CD4-positive, alpha-beta T cell treated with Interleukin-1 beta for 1 hour (primary cell): ENCODE data around the gene FEM1B.

Experiments used
- DNase-seq, 2 donors: peaks; one replicate each; pipeline ENCODE4 v3.0.0-alpha.2; 2020 to 2022

FEM1B gene

DNA sequence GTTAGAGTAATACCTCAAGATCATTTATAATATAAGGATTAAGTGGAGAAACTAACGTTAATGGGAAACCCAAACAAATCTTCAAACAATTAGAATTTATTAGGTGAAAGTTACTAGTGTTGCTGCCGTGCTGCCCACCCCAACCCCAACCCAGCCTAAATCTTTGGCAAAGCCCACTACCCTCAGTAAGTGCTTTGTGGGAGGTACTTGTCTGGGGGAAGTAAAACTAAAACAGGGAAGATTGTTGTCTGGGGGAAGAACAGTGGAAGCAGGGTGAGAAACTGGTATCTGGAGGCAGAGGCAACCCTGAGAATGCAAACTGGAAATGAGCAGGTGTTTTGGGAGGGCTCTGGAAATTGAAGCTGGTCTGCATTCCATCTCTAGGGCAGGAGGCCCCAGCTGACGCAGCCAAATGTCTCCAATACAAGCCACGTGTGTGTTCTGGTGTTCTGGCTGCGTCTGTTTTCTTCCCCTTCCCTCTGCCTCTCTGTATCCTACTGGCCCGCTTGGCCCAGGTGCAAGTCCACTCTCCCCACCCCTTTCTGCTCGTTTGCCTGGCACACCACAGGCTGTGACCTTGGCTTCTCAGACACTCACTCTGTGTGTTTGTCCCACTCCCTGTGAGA, 32.7 kb downstream of the FEM1B start:
- no peak for DNase-seq

DNA sequence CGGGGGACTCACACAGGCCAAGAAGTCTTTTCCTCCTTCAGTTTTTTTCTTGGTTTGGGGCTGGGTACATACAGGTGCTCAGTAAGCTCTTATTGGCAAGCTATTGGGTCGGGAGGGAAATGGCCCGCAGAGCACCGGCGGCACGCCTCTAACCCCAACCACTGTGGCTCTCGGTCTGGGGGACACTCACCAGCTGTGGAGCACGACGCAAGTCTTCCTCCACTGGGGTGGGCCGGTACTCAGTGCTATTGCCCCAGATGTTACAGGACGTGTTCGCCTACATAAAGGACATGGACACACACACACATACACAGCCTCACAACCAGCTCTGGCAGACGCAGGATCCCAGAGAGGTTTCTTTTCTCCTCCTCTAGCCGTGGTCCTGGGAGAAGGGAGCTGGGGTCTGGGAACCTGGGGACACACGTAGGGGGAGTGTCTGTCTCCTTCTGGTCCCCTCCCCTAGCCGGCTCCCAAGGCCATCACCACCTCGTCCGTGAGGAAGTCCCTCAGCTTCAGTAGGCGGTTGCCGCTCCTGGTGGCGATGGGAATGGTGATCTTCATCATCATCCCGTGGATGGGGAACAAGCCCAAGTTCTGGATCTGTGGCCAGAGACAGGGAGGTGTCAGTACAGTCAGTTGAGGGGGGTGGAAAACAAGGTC, 33.4 kb downstream of the FEM1B start:
- no peak for DNase-seq

DNA sequence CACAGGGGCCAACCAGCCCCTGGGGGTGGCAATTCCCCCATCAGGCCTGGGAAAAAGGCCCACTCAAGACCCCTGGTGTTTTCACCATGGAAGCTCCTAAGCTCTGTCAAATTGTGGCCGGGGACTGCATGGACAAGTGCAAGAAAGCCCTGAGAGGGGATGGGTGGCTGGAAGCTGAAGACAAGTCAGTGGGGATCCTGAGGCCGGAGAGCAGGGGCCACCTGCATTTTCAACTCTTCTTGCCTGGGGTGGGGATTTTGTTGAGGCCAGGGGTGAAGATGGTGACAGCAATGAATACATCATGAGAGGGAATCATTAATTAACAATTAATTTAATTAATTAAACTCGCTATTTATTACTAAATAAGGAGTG, 33.9 kb downstream of the FEM1B start:
- no peak for DNase-seq

DNA sequence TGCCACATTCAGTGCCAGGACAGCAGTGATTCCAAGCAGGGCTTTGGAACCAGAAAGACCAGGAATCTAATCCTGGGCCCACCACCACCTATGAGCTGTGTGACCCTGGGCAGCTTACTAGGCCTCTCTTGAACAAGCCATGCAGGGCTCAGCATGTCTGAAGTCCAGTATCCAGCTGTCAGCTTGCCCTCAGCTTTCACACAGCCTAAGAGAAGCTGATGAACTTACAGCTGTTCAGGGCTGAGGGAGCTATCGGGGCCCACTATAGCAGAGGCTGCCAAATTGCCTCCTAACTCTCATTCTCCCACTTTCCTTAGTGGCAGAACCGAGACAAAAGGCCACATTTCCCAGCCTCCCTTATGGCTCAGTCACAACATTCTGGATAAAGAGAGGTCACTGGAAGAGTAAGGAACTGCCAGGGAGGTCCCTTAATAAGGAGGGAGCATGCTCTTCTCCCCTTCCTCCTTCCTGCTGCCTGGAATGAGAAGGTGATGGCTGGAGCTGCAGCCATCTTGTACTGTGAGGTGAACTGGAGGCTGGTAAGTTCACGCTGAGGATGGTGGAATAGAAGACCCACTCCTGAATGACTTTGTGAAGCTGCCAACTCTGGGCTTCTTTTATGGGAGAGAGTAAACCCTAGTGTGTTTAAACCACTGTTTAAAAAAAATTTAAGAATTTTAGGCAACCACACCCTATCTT, 34.5 kb downstream of the FEM1B start:
- DNase-seq, result no peak

DNA sequence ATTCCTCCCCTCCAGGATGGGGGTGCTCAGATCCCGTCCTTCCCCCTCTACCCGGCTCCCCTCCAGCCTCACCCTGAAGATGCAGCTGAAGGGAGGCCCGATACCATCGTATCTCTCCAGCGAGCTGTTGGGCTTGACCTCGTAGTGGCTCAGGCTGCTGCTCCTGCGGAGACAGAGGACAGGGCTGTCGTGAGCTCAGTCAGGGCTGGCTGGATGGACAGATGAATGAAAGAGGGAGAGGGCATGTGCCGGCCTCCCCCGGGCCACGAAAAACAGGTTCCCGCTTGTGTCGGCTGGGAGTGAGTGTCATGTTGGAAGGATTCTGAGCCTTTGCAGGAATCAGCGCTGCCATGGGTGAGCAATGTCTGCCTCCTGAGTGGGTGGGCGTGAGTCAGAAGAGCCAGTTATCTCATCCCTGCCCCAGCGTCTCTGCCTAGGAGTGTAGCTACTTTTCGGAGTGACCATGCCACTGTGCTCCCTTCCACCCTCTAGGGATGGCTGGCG, 35.2 kb downstream of the FEM1B start:
- DNase-seq, result no peak

DNA sequence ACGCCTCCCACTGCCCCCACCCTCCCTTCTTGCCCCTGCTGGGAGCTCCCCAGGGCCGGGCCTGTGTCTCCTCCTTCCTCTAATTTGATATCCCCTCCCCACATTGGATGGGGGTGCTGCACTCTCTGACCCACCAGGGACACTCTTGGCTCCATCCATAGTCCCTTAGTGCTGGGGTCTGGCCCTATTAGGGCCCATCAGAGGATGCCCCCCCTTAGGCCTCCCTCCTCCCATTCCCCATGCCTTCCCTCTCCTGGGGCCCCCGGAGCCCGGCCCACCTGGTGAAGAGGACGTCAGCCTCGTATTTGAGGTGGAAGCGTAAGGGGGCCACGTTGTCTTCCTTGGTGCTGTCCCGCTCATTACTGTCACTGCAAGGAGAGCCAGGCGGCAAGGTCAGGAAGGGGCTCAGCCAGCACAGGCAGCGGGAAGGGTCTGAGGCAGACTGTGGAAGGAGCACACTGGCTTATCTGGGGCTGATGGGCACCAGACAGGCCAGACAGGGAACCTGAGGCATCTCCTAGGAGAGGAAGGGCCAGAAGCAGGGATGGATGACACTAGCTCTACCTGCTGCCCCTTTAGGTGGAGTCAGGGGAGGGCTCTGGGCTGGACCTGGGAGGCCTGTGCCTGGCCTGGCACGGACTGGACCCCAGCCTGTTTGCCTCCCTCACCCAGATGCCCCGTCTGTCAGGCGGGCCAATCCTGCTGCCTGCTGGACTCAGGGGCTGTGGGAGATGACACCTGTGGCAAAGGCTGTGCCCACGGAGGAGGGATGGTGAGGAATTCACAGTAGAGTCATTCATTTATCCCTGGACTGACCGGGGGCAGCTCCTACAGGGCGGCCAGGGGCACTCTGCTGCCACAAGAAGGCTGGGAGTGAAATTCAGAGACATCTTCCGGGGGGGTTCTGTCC, 36.2 kb downstream of the FEM1B start:
- DNase-seq, result no peak

DNA sequence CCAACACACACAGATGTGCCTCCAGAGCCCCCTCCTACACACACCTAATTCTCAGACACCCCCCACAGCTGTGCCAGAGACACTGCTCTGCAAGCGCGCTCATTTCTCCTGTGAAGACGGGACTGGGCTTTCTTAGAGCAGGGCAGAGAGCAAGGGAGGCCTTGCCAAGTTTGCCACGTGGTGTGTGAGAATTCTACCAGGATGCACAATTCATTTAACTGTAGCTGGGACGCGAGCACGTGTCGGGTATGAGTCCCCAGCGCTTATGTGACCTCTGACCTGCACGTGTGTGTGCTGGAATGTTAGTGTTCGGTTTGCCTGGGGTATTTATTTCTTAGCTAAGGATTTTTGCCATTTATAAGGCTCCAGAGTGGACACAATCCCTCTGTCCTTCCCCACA, 37.0 kb downstream of the FEM1B start:
- DNase-seq, result no peak

DNA sequence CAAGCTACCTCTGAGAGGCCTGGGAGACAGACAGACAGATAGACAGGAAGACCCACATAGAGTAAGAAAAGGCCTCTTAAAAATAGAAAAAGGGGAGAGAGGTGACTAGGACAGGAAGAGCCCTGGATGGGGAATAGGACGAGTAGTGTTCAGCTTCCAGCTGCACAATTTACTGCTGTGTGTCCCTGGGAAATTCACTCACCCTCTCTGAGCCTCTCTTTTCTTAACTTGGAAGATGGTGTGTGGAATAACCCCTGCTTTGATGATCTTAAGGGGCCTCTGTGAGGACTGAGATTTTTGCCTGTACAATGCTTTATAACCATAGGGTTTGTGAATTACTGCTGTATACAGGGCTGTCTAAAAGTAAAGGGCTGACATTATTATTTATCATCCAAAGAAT, 37.5 kb downstream of the FEM1B start:
- no peak for DNase-seq

DNA sequence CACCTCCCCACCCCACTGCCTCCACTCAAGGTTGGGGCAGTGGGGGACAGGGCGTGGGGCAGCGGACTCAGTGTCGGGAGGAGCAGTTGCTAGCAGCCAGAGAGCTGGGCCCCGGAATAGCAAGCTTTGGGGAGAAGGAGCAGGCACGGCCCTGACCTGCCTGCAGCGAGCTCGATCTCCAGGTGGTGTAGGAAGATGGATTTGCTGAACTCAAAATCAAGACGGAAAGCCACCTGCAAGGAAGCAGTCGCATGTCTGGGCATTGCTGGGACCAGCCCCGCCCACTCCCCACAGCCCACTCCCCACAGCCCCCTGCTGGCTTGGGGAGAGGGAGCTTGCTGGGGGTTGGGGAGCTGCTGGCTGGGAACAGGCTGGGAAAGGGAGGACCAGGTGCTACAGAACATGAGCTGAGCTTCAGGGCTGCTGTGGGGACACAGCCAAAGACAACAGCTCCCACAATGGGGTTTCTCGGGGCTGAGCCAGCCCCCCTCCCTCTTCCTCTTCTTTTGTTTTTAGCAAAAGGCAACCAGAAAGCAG, 38.0 kb downstream of the FEM1B start:
- no peak for DNase-seq

DNA sequence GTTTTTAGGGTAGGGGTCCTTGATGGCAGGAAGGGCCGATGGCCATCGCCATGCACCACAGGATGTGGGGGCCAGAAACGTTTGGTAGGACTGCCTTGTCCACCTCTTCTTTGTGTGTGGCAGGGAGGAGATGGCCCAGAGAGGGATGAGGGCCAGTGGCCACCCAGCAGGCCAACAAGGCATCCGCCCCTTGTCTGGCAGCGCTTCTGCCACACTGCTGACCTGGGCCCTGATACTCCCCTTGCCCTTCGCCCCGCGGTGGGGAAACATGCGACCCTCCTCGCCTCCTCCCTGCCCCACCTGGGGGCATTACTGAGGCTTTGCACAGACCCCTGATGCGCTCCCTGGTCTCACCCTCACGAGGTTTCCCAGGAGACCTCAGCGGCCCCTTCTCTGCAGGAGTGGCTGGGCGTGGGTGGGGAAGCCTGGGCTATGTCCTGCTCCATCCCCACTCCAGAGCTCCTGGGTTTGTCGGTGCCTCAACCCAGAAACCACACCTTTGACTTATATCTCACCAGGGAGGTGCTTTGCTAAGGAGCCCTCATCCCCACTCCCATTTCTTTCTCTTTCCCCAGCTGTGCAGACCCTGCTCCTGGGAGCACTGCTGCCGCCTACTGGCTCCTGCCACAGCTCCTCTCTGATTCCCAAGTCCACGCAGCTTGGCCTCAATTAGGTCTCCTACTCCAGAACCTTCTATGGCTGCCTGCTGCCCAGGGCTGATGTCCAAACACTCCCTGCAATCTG, 38.7 kb downstream of the FEM1B start:
- no peak for DNase-seq

DNA sequence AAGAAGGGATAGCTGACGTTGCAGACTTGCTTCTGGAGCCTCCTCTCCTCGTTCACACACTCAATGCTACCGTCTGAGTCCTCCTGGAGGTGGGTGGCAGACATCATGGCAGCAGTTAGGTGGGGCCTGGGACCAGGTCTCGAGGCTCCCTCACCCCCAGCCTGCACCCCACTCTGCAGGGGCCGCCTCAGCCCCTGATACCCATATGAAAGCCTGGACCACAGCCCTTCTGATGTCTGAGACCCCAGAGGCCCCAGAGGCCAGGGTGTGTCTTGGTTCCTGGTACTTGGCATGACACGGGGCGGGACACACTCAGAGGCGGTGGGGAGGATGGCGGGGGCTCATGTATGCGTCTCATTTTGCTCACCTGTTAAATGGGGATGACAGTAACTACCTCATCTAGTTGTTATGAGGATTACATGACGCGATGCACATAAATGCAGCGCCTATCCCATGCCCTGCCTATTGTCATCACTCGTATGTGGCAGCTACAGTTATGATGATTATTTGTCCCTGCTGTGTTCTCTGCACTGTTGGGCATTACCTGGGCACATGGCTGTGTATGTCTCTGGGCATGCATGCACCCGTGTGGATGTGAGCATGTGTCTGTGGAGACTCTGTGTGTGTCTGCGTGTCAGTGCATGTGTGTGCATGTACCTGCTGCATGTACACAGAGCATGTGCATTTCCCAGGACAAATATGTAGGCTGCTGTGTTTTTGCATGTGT, 39.9 kb downstream of the FEM1B start:
- DNase-seq, result no peak

DNA sequence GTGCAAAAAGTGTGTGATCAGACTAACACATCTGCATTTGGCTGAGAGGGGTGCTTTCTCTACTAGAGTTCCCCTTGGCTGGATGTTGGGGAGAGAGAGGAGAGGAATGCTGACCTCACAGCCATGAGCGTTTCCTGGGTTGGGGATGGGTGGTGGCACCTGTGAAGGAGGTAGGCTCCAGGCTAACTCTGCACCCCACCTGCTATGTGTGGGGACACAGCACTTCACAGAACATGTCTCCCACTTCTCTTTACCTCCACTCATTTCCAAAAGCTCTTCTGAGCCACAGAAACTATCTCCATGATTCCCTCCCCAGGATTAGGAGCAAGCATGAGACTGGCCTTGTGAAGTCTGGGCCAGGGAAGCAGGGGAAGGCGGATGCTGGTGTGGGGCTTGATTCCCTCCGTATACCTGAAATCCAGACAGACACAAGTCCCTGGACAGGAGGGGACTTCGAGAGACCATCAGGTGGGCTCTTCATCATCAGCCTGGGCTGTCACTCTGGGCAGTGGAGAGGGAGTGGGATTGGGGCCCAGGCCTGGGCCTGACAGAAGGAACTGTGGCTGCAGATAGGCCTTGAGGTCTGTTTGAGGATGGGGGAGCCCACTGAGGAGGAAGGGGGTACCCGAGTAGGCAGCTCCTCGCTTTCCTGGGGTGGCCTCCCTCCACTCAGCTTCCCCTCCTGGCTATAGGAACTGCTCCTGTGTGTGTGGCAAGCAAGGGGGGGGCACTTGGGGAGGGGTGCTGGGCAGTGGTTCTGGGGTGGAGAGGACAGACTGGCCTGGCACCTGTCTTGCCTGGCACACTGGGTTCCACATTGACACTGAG, 40.7 kb downstream of the FEM1B start:
- no peak for DNase-seq

DNA sequence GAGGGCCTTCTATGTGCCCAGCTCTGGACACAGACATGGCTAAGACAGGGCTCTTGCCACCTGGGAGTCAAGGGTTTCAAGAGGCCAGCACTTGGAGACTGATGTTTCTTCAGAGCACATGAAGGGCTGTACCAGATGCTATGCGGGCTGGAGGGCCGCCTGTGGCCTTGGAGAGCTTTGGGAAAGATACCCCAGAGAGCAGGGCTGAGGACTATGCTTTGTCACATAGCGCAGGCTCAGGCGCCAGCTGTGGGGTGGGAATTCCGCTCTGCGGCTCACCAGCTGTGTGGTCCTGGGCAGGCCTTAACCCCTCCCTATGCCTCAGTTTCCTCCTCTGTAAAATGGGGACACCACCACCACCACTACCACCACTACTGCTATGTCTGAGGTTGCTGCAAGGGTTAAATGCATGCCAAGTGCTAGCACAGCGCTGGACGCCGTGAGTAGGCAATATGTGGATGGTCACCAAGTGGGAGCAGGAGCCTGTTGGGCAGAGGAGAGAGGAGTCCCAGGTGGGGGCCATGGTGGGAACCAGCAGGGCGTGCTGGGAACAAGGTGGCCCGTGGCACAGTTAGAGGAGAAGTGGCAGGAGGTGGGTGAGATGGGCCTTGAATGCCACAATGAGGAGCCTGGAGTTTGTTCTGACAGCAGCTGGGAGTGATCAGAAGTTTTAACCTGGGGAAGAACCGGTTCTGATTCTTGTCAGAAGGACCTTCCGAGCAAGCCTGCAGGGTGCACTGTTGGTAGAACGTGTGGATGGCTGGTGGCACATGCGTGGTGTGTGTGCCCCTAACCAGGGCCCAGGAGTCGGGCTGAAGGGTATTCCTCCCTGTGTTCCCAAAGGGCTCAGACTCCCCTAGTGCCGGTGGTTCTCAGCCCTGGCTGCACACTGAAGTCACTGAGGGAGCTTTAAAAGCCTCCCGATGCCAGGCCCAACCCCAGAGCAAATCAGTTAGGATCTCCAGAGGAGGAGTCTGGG, 41.7 kb downstream of the FEM1B start:
- no peak for DNase-seq

DNA sequence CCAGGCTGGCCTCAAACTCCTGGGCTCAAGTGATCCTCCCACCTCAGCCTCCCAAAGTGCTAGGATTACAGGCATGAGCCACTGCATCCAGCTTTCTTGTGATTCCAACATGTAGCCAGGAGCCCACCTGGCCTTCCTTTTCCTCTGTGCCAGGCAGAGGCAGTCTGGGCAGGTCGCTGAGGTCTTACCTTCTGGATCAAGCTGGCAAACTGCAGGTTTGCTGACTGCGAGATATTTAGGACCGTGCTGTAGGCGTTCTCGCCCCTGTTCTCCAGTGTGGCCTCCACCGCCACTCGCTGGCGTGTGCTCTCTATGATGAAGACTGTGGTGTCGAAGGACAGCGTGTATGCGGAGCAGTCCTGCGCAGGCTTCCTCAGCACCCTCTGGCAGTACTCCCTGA, 42.5 kb downstream of the FEM1B start:
- DNase-seq, result no peak

DNA sequence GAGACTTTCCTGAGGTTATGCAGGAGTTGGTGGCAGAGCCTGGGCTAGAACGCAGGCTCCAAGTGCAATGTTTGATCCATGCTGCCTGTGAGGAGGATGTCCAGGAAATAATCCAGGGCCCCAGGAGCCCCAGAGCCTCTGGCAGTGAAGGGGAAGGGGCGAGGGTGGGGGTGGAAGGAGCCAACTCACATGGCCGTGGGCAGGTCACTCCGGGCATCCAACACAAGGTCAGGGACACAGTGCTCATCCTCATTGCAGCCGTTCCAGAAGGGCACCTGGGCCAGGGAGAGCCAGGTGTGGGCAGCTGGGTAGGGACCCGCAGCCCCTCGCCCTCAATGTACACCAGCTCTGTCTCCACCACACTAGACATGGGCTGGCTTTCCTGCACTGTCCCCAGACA, 43.7 kb downstream of the FEM1B start:
- DNase-seq, result no peak

DNA sequence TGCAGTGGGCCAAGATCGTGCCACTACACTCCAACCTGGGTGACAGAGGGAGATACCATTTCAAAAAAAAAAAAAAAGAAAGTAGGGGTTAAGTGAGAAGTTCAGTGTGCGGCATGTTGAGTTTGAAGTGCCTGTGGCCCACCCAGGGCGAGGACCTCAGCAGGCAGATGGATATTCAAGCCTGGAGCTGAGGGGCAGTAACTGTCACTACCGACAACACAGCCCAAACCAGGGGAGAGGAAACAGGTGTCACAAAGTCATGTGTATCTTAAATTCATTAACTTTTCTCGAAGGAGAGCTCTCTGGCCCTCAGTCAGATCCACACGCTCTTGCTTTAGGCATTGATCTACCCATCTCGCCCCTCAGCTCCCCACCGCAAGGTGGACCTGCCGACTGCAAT, 45.3 kb downstream of the FEM1B start:
- no peak for DNase-seq

DNA sequence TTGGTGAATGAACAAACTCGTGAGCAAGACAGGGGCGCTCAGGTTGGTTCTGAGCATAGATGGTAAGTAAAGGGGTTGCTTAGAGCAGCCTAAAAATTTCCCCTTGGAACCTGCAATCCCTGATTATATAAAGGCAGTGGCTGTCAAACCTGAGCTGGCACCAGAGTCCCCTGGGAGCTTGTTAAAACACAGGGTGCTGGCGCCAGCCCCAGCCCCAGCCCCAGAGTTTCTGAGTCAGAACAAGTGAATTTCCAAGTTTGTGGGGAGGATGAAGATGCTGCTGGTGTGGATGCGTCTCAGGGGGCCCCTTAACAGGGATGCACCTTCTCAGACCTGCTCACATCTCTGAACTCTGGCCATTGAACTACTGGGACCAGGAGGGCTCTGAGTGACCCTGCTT, 48.2 kb downstream of the FEM1B start:
- DNase-seq, result no peak

DNA sequence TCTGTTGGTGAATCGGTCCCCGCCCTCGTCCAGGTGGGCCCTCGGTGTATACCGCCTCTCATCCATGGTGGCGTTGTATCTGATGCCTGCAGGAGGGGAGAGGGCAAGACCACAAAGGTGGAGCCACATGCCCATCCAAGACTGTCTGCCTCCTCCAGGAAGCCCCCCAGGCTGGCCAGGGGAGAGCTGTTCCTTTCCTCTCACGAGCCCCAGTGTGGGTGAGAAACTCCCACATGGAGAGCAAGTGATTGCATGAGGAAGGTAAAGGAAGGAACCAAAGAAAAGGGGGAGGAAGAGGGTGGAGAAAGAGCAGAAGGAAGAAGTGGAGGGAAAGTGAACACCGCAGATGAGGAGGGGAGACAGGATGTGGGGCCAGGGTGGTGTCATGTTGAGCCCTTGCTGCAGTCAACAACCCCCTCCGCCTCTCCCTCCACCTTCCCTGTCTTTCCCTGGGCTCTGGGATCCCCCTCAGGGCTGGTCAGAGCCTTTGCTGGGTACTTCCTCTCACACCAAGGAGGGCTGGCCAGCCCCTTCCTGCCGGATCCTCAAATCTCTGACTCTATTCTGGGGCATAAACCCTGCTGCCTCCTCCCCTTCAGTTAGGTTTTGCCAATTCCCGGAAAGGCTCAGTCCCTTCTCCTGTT, 49.3 kb downstream of the FEM1B start:
- no peak for DNase-seq

DNA sequence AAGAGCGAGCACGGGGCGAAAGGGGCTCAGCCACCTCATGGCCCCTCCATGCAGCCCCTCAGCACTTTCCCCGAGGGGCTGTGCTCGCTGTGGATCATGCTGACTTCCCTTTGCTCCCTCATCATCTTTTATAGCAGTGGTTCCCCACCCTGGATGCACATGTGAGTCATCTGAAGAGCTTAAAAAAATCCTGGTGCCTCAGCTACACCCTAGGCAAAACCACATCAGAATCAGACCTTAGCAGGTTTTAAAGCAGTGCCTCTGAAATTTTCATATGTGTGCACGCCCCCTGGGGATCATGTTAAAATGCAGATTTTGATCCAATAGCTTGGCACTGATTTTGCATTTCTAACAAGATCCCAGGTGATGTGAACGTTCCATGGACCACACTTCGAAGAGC, 50.9 kb downstream of the FEM1B start:
- no peak for DNase-seq
